CD8-positive, alpha-beta memory T cell (primary cell): Measurements from ENCODE around the gene UEVLD. TPM values are rescaled to one million over a fixed set of nuclear protein-coding genes. Genes with fewer than 3 reads are reported as not detected.
A peak's percentile ranks its signal among the peaks of the same experiment; 100 is the strongest.

Experiments used
- CTCF ChIA-PET: fragments of 350-600 bp; sonication (Branson Sonifier 250); formaldehyde crosslinking; loops from one replicate; lab custom pipeline; 2021; ENCODE audit warnings: antibody characterized with exemption; lab: Charles Lee
- POLR2A ChIA-PET: fragments of 350-600 bp; sonication (Branson Sonifier 250); formaldehyde crosslinking; loops from one replicate; lab custom pipeline; 2021; ENCODE audit warnings: antibody characterized with exemption; lab: Charles Lee
- DNase-seq, 5 donors: peaks; one replicate each; pipeline versions ENCODE4 v3.0.0 to v3.0.0-alpha.2; 2020 to 2022; ENCODE audit warnings: mixed read lengths in 1 of 5
- H3K27ac ChIP-seq: one replicate; pipeline ENCODE4 v1.7.0; 2013; ENCODE audit warnings: low read depth, mild to moderate bottlenecking, low read length, moderate library complexity
- H3K27me3 ChIP-seq: 2 replicates; pipeline ENCODE4 v1.7.0; 2013; ENCODE audit warnings: low read length, mild to moderate bottlenecking; ENCODE audit not compliant: insufficient read depth, poor library complexity, severe bottlenecking
- H3K36me3 ChIP-seq: 2 replicates; pipeline ENCODE4 v1.7.0; 2013; ENCODE audit warnings: mild to moderate bottlenecking, low read length, moderate library complexity; ENCODE audit not compliant: insufficient read depth
- H3K4me1 ChIP-seq: 2 replicates; pipeline ENCODE4 v1.7.0; 2013; ENCODE audit warnings: mild to moderate bottlenecking, low read length, moderate library complexity; ENCODE audit not compliant: insufficient read depth
- H3K4me3 ChIP-seq: 2 replicates; pipeline ENCODE4 v1.7.0; 2013; ENCODE audit warnings: mild to moderate bottlenecking, low read length
- H3K9me3 ChIP-seq: 2 replicates; pipeline ENCODE4 v1.7.0; 2013; ENCODE audit warnings: mild to moderate bottlenecking, low read length
- H3K27ac Mint-ChIP-seq, 8 donors: one replicate each; pipeline ENCODE4 v1.8.0; 2020 to 2021; ENCODE audit warnings: mixed read lengths in 8 of 8, mild to moderate bottlenecking in 6 of 8, inconsistent platforms in 3 of 8, moderate library complexity in 3 of 8
- H3K27me3 Mint-ChIP-seq, 2 donors: one replicate each; pipeline ENCODE4 v1.8.0; 2020 to 2021; ENCODE audit warnings: mixed read lengths in 2 of 2, mild to moderate bottlenecking in 1 of 2, moderate library complexity in 1 of 2
- H3K36me3 Mint-ChIP-seq, 3 donors: one replicate each; pipeline ENCODE4 v1.8.0; 2020 to 2021; ENCODE audit warnings: mixed read lengths in 3 of 3, inconsistent platforms in 1 of 3, mild to moderate bottlenecking in 1 of 3
- H3K4me1 Mint-ChIP-seq, 3 donors: one replicate each; pipeline ENCODE4 v1.8.0; 2020 to 2021; ENCODE audit warnings: mixed read lengths in 3 of 3, inconsistent platforms in 1 of 3, mild to moderate bottlenecking in 1 of 3
- H3K4me3 Mint-ChIP-seq, 7 donors: one replicate each; pipeline ENCODE4 v1.8.0; 2020 to 2021; ENCODE audit warnings: mixed read lengths in 7 of 7, mild to moderate bottlenecking in 6 of 7, moderate library complexity in 4 of 7, inconsistent platforms in 2 of 7
- H3K9me3 Mint-ChIP-seq, 5 donors: one replicate each; pipeline ENCODE4 v1.8.0; 2020 to 2022; ENCODE audit warnings: mixed read lengths in 5 of 5, mild to moderate bottlenecking in 3 of 5, moderate library complexity in 2 of 5, inconsistent platforms in 1 of 5
- polyA plus RNA-seq: library from polyadenylated mRNA; unstranded; fragments of 300-500 nt; fragmentation: Illumina TruSeq; gene quantifications from one replicate; pipeline ENCODE4 v1.2.3, GENCODE V29; 2021
- total RNA-seq, 2 experiments: library from RNA; stranded (reverse); gene quantifications; one replicate each; pipeline ENCODE4 v1.2.3, GENCODE V29; 2021

Gene UEVLD
- total and polyA plus RNA-seq, 3 experiments from 2014 or later, result 14.2 to 16.6 (median 15.6) TPM

DNA sequence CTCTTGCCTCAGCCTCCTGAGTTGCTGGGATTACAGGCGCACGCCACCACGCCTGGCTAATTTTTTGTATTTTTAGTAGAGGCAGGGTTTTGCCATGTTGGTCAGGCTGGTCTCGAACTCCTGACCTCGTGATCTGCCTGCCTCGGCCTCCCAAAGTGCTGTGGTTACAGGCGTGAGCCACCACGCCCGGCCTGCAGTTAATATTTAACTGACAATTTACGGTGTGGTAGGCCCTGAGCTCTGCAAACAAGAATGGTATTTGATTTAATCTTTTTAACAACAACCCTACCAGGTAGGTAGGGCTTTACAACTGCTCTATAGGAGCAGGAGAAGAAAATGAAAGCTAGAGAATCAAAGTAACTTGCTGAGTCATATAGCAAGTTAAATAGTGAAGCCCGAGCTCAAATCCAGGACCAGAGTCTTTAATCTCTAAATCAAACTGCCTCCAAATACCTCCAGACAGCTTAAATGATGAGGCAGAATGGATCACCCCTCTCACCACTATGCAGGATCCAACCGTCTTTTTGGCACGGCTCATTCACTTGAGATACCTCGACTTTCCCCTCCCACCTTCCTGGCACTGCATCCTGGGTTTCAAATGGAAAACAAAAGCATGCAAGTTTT is 9.4 kb downstream of the UEVLD start:
- Histone ChIP-seq H3K36me3 (no peaks in the 10 kb centered on the region), H3K27ac (no peak overlapping the region), H3K4me1 (no peaks in the 10 kb centered on the region), H3K27me3 (no peaks in the 10 kb centered on the region), H3K4me3 (peak overlapping the region; percentile 19), H3K9me3 (no peaks in the 10 kb centered on the region)
- no peak for DNase-seq
- CTCF ChIA-PET, result interaction anchor here (0.9 to 1.4 kb wide), 2 partner anchors 9 to 17 kb away, joined by 3 to 4 read pairs; partner anchors contain the start of gene UEVLD
- Mint-ChIP-seq H3K4me3 (peak overlapping the region; percentile 40 to 83 (median 76)), H3K36me3 (peaks cover 4 to 33% (median 9%) of the 10 kb centered on the region in 3 donors), H3K27me3 (peaks cover 0 to 2% of the 10 kb centered on the region in 2 donors), H3K27ac (peak overlapping the region; percentile 49 to 97 (median 79)), H3K4me1 (peaks cover 13 to 33% (median 17%) of the 10 kb centered on the region in 3 donors), H3K9me3 (no peaks in the 10 kb centered on the region)
- POLR2A ChIA-PET, result no interaction called here

DNA sequence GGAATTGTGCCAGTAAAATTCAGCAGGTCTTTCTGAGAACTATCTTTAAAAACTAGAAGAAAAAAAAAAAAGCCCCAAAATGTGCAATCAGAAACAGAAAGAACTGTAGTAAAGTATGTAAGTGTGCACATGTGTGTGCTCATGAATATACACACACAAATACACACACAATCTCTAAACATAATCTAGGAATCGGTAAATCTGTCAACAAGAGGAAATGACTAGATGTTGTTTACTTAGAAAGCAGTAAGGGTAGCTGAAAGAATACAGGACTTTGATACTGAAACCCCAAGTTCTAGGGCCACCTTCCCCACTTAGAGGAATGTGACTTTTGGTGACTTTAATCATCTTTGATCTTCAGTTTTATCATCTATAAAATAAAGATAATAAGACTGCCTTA is 13.2 kb downstream of the UEVLD start:
- Mint-ChIP-seq H3K9me3 (no peaks in the 10 kb centered on the region), H3K4me1 (peaks cover 13 to 27% (median 13%) of the 10 kb centered on the region in 3 donors), H3K36me3 (peaks cover 9 to 55% (median 12%) of the 10 kb centered on the region in 3 donors), H3K27me3 (peaks cover 0 to 2% of the 10 kb centered on the region in 2 donors), H3K27ac (peak overlapping the region in 4 of 8 donors; percentile 46 to 83 (median 72)), H3K4me3 (no peak overlapping the region)
- H3K27ac ChIP-seq, result no peak overlapping the region
- POLR2A ChIA-PET, result no interaction called here
- H3K27me3 ChIP-seq, result no peaks in the 10 kb centered on the region
- DNase-seq, result no peak
- H3K4me1 ChIP-seq, result no peaks in the 10 kb centered on the region
- CTCF ChIA-PET, result no interaction called here
- no peaks in the 10 kb centered on the region for H3K36me3 ChIP-seq
- no peak overlapping the region for H3K4me3 ChIP-seq
- H3K9me3 ChIP-seq, result no peaks in the 10 kb centered on the region

DNA sequence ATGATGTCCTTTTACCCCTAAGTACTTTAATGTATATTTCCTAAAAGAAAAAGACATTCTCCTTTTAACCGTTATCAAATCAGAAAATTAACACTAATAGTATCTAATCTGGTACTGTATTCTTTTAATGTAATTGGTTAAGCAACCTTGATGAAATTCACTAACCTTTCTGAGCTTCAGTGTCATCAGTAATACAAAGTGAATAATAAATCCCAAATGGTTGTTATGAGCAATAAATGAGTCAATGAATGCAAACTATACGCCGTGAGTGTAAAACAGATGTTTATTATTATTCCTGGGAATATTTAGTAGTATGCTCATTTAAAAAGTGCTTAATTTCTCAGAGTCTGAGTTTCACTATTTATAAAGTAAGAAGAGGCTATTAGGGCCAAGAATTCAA is 21.5 kb downstream of the UEVLD start:
- Histone ChIP-seq H3K9me3 (no peaks in the 10 kb centered on the region), H3K36me3 (no peaks in the 10 kb centered on the region), H3K27me3 (no peaks in the 10 kb centered on the region), H3K4me3 (no peak overlapping the region), H3K27ac (no peak overlapping the region), H3K4me1 (no peaks in the 10 kb centered on the region)
- ChIA-PET POLR2A (no interaction called here), CTCF (no interaction called here)
- peaks cover 6 to 52% (median 11%) of the 10 kb centered on the region in 3 donors for H3K36me3 Mint-ChIP-seq
- no peak overlapping the region for H3K4me3 Mint-ChIP-seq
- H3K4me1 Mint-ChIP-seq, result peaks cover 0 to 2% (median 0%) of the 10 kb centered on the region in 3 donors
- no peaks in the 10 kb centered on the region for H3K9me3 Mint-ChIP-seq
- H3K27ac Mint-ChIP-seq, result no peak overlapping the region
- no peak for DNase-seq
- no peaks in the 10 kb centered on the region for H3K27me3 Mint-ChIP-seq

DNA sequence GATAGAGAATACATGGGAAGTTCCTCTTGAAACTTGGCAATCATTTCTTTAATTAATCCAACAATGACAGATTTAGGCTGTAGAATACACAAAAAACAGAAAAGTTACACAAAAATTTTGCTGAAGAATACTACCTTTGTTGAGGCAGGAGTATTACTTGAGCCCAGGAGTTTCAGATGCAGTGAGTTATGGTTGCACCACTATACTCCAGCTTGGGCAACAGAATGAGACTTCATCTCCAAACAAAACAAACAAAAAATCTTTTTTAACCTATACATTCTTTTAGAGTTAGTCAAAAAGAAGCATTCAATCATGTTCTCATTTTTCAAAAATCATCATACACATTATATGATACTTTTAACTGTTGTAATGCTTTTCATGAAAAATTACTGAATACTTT is 22.1 kb downstream of the UEVLD start:
- no peaks in the 10 kb centered on the region for H3K27me3 ChIP-seq
- no peak overlapping the region for H3K27ac ChIP-seq
- Mint-ChIP-seq H3K4me1 (peaks cover 0 to 2% (median 0%) of the 10 kb centered on the region in 3 donors), H3K27me3 (no peaks in the 10 kb centered on the region), H3K4me3 (no peak overlapping the region), H3K27ac (no peak overlapping the region), H3K9me3 (no peaks in the 10 kb centered on the region), H3K36me3 (peaks cover 6 to 50% (median 7%) of the 10 kb centered on the region in 3 donors)
- H3K9me3 ChIP-seq, result no peaks in the 10 kb centered on the region
- no peak for DNase-seq
- ChIA-PET POLR2A (no interaction called here), CTCF (no interaction called here)
- H3K36me3 ChIP-seq, result no peaks in the 10 kb centered on the region
- H3K4me3 ChIP-seq, result no peak overlapping the region
- no peaks in the 10 kb centered on the region for H3K4me1 ChIP-seq

DNA sequence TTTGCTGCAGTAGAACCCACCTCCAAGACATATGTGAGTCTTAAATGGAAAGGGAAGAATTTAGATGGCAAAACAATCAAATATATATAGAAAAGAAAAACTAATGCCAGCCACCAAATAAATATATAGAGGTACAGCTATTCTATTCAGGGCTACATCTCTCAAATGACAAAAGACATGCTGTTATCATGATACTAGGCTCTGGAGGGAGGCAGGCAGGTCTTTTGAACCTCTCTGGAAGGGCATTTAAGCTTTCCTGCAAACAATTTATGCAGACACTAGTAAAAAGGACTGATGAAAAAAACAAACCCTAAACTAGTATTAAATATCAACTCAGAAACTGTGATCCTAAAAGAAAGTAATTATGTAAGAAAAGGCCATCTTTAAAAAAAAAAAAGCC is 24.4 kb downstream of the UEVLD start:
- H3K27me3 ChIP-seq, result no peaks in the 10 kb centered on the region
- H3K4me3 Mint-ChIP-seq, result no peak overlapping the region
- H3K27ac ChIP-seq, result no peak overlapping the region
- H3K27ac Mint-ChIP-seq, result peak overlapping the region in 2 of 8 donors; percentile 64 to 69
- H3K27me3 Mint-ChIP-seq, result no peaks in the 10 kb centered on the region
- H3K4me1 ChIP-seq, result no peaks in the 10 kb centered on the region
- no peak for DNase-seq
- peaks cover 4 to 47% (median 5%) of the 10 kb centered on the region in 3 donors for H3K36me3 Mint-ChIP-seq
- no peak overlapping the region for H3K4me3 ChIP-seq
- H3K9me3 Mint-ChIP-seq, result no peaks in the 10 kb centered on the region
- CTCF ChIA-PET, result no interaction called here
- H3K36me3 ChIP-seq, result no peaks in the 10 kb centered on the region
- H3K4me1 Mint-ChIP-seq, result no peaks in the 10 kb centered on the region
- POLR2A ChIA-PET, result interaction anchor here (0.6 kb wide), 1 partner anchor 11 kb away, joined by 4 read pairs; no protein-coding TSS in a partner anchor
- no peaks in the 10 kb centered on the region for H3K9me3 ChIP-seq

DNA sequence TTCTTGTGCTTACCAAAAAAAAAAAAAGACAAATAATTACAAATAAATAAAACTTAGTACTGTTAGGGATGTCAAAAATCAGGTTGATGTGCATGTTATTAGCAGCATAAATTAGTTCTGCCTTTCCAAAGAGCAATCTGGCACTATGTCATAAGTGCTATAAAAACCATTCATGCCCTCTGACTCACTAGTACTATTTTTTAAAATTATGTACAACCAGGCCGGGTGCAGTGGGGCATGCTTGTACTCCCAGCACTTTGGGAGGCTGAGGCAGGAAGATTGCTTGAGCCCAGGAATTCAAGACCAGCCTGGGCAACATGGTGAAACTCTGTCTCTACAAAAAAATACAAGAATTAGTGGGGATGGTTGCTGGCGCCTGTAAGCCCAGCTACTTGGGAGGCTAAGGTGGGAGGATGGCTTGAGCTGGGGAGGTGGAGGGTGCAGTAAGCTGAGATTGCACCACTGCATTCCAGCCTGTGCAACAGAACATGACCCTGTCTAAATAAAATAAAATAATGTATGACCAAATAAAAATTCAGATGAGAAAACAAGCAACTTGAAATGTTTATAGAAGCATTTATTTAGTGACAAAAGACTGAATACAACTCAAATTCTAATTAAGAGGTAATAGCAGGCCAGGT is 25.3 kb downstream of the UEVLD start:
- Histone ChIP-seq H3K36me3 (no peaks in the 10 kb centered on the region), H3K4me1 (no peaks in the 10 kb centered on the region), H3K27me3 (no peaks in the 10 kb centered on the region), H3K9me3 (no peaks in the 10 kb centered on the region), H3K4me3 (no peak overlapping the region), H3K27ac (no peak overlapping the region)
- H3K4me3 Mint-ChIP-seq, result no peak overlapping the region
- no peaks in the 10 kb centered on the region for H3K27me3 Mint-ChIP-seq
- no peaks in the 10 kb centered on the region for H3K9me3 Mint-ChIP-seq
- H3K36me3 Mint-ChIP-seq, result peaks cover 4 to 46% (median 6%) of the 10 kb centered on the region in 3 donors
- no peak for DNase-seq
- no peaks in the 10 kb centered on the region for H3K4me1 Mint-ChIP-seq
- CTCF ChIA-PET, result no interaction called here
- POLR2A ChIA-PET, result no interaction called here
- peak overlapping the region in 2 of 8 donors; percentile 60 to 79 for H3K27ac Mint-ChIP-seq

DNA sequence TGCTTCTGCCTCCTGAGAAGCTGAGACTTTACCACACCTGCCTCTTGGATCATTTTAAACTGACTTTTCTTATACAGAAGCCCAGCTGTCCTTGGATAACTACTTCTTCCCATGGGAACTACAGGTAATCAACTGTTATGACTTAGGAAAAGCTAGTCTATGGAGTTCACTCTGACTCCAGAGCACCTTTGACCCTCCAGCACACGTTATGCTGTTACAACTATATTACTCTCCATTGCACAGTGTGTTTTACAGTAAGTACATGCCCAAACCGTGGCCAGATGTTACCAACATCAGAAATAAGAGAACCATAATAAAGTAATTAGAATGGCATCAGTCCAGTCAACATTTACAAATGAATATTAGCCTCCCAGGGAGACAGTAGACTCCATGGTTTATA is 40.5 kb downstream of the UEVLD start:
- H3K27ac ChIP-seq, result no peak overlapping the region
- no peaks in the 10 kb centered on the region for H3K9me3 ChIP-seq
- DNase-seq, result no peak
- no peaks in the 10 kb centered on the region for H3K27me3 Mint-ChIP-seq
- ChIA-PET CTCF (no interaction called here), POLR2A (no interaction called here)
- peak overlapping the region in 2 of 8 donors; percentile 7 to 70 for H3K27ac Mint-ChIP-seq
- no peaks in the 10 kb centered on the region for H3K4me1 ChIP-seq
- H3K4me3 Mint-ChIP-seq, result no peak overlapping the region
- no peak overlapping the region for H3K4me3 ChIP-seq
- no peaks in the 10 kb centered on the region for H3K4me1 Mint-ChIP-seq
- no peaks in the 10 kb centered on the region for H3K9me3 Mint-ChIP-seq
- H3K36me3 Mint-ChIP-seq, result peaks cover 0 to 49% (median 11%) of the 10 kb centered on the region in 3 donors
- no peaks in the 10 kb centered on the region for H3K27me3 ChIP-seq
- no peaks in the 10 kb centered on the region for H3K36me3 ChIP-seq
